HS-5 (cell line): ENCODE measurements around the gene TMEM40.
"Not testable (repeated sequence)": the region's sequence is repeated elsewhere in the genome, so short reads cannot be mapped to it uniquely, and the experiment has no call there.

Experiments
- DNase-seq: peaks from one replicate; pipeline ENCODE4 v3.0.0-alpha.2; 2012; ENCODE audit warnings: low read depth

The TMEM40 gene

GRCh38 chr3:12750658-12751071 is 8.4 kb downstream of the TMEM40 start:
- DNase-seq, result no peak

- peak; percentile 56 for DNase-seq
Observed at GRCh38 chr3:12750223-12750622, 8.8 kb downstream of the TMEM40 start.

GRCh38 chr3:12748477-12748876 is 10.6 kb downstream of the TMEM40 start:
- no peak for DNase-seq

- no peak for DNase-seq
Observed at GRCh38 chr3:12746419-12746818, 12.6 kb downstream of the TMEM40 start.

- DNase-seq, result no peak
Observed at GRCh38 chr3:12744326-12744725, 14.7 kb downstream of the TMEM40 start.

GRCh38 chr3:12743583-12743982 is 15.5 kb downstream of the TMEM40 start:
- no peak for DNase-seq

- DNase-seq, result no peak
Observed at GRCh38 chr3:12742330-12743107, 16.5 kb downstream of the TMEM40 start.

GRCh38 chr3:12741209-12741608 is 17.9 kb downstream of the TMEM40 start:
- no peak for DNase-seq

GRCh38 chr3:12737833-12738232 is 21.2 kb downstream of the TMEM40 start:
- no peak for DNase-seq

- no peak for DNase-seq
Observed at GRCh38 chr3:12737319-12737718, 21.7 kb downstream of the TMEM40 start.

GRCh38 chr3:12734960-12735359 is 24.1 kb downstream of the TMEM40 start:
- no peak for DNase-seq

- DNase-seq, result no peak
Observed at GRCh38 chr3:12733566-12733965, 25.5 kb downstream of the TMEM40 start.

- DNase-seq, result no peak
Observed at GRCh38 chr3:12730506-12731242, 28.4 kb downstream of the TMEM40 start.

- DNase-seq, result no peak
Observed at GRCh38 chr3:12729051-12729651, 29.9 kb downstream of the TMEM40 start.

GRCh38 chr3:12727937-12728336 is 31.1 kb downstream of the TMEM40 start:
- no peak for DNase-seq

GRCh38 chr3:12727481-12727880 is 31.6 kb downstream of the TMEM40 start:
- DNase-seq, result no peak

- no peak for DNase-seq
Observed at GRCh38 chr3:12725436-12725835, 33.6 kb downstream of the TMEM40 start.

GRCh38 chr3:12724794-12725193 is 34.3 kb downstream of the TMEM40 start:
- DNase-seq, result no peak

GRCh38 chr3:12723362-12723761 is 35.7 kb downstream of the TMEM40 start:
- not testable (repeated sequence) for DNase-seq

- no peak for DNase-seq
Observed at GRCh38 chr3:12722226-12722625, 36.8 kb downstream of the TMEM40 start.

GRCh38 chr3:12719984-12720898 is 38.8 kb downstream of the TMEM40 start:
- peak; percentile 50 for DNase-seq

GRCh38 chr3:12719541-12719940 is 39.5 kb downstream of the TMEM40 start:
- no peak for DNase-seq
